Hepatocyte (in vitro differentiated cells): Measurements from ENCODE around the gene KIF23. TPM values are rescaled to one million over a fixed set of nuclear protein-coding genes. Genes with fewer than 3 reads are reported as not detected.

Source experiments
- DNase-seq: peaks from one replicate; pipeline ENCODE4 v3.0.0-alpha.2; 2016; ENCODE audit warnings: low spot score
- H2AFZ ChIP-seq: fragments of 200-600 bp; sonication (generic); 2 replicates; pipeline ENCODE4 v1.6.0; 2016; ENCODE audit warnings: antibody characterized with exemption, mild to moderate bottlenecking
- H3K27ac ChIP-seq: fragments of 200-600 bp; sonication (generic); 2 replicates; pipeline ENCODE4 v1.5.1; 2016; ENCODE audit warnings: mild to moderate bottlenecking
- H3K27me3 ChIP-seq: fragments of 200-600 bp; sonication (generic); 2 replicates; pipeline ENCODE4 v1.6.1; 2016
- H3K36me3 ChIP-seq: fragments of 200-600 bp; sonication (generic); replicated peaks from 2 replicates; pipeline ENCODE4 v1.5.1; 2016; ENCODE audit warnings: low read depth; ENCODE audit not compliant: insufficient read depth
- H3K4me1 ChIP-seq: fragments of 200-600 bp; sonication (generic); 2 replicates; pipeline ENCODE4 v1.5.1; 2016; ENCODE audit warnings: mild to moderate bottlenecking, moderate library complexity; ENCODE audit not compliant: insufficient read depth
- H3K4me2 ChIP-seq: fragments of 200-600 bp; sonication (generic); 2 replicates; pipeline ENCODE4 v1.6.0; 2016
- H3K4me3 ChIP-seq: fragments of 200-600 bp; sonication (generic); 2 replicates; pipeline ENCODE4 v1.5.1; 2016; ENCODE audit warnings: mild to moderate bottlenecking
- H3K79me2 ChIP-seq: fragments of 200-600 bp; sonication (generic); 2 replicates; pipeline ENCODE4 v1.6.0; 2017; ENCODE audit warnings: mild to moderate bottlenecking
- H3K9me2 ChIP-seq: fragments of 200-600 bp; sonication (generic); replicated peaks from 2 replicates; pipeline ENCODE4 v1.6.0; 2017; ENCODE audit warnings: mild to moderate bottlenecking; ENCODE audit not compliant: insufficient read depth
- H3K9me3 ChIP-seq: fragments of 200-600 bp; sonication (generic); 2 replicates; pipeline ENCODE4 v1.5.1; 2016; ENCODE audit warnings: low read depth, mild to moderate bottlenecking
- H4K20me1 ChIP-seq: fragments of 200-600 bp; sonication (generic); 2 replicates; pipeline ENCODE4 v1.6.0; 2016; ENCODE audit warnings: mild to moderate bottlenecking; ENCODE audit not compliant: insufficient read depth, poor library complexity, severe bottlenecking
- EZH2 ChIP-seq: fragments of 200-600 bp; sonication (generic); IDR thresholded peaks from 2 replicates; pipeline ENCODE4 v1.6.1; 2016; ENCODE audit warnings: antibody characterized with exemption, mild to moderate bottlenecking, borderline replicate concordance
- EZH2phosphoT487 ChIP-seq: fragments of 200-600 bp; sonication (generic); IDR thresholded peaks from one replicate; pipeline ENCODE4 v1.6.1; 2018; ENCODE audit warnings: antibody characterized with exemption, mild to moderate bottlenecking, low read depth, moderate library complexity; ENCODE audit not compliant: unreplicated experiment, severe bottlenecking
- WGBS: methylation state at CpG from one replicate; pipeline ENCODE4 v1.1.6; 2016; ENCODE audit warnings: low lambda C conversion rate; ENCODE audit errors: missing lambda C conversion rate; 5-methylcytosine and 5-hydroxymethylcytosine counted together
- polyA plus RNA-seq: library from polyadenylated mRNA; unstranded; fragments of >200 nt; fragmentation: Nextera tagmentation; extraction: Ambion mirVana; gene quantifications from 2 replicates; pipeline ENCODE4 v1.2.1, GENCODE V29; 2016
- total RNA-seq: library from RNA; depleted of rRNA; stranded (reverse); fragments of >200 nt; gene quantifications from 2 replicates; pipeline ENCODE4 v1.2.3, GENCODE V29; 2014
- TF ChIP-seq, protein P1 (sequence below): fragments of 200-600 bp; sonication (generic); IDR thresholded peaks from 2 replicates; pipeline ENCODE4 v1.5.1; 2016; ENCODE audit warnings: antibody characterized with exemption, mild to moderate bottlenecking; ENCODE audit not compliant: poor library complexity

Gene KIF23
- total and polyA plus RNA-seq, 2 experiments from 2014 or later: 12.0 to 14.1 TPM

DNA sequence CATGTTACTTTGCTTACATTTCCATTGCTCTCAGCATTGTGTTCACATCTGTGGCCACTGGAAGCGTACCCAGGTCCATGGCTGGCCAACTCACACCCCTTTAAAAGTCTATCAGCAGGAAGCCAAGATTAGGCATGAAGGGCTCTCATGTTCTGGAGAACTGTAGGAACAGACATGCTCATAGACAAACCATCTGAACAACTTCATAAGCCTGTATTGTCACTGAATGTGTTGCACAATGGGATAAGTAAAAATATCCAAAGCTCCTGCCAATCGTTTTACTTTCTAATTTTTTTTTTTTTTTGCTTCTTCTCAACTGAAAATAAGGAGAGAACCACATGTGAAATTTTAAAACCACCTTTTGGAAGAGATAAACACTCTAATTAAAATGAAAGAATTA is 44.9 kb downstream of the KIF23 start:
- DNase-seq: no peak
- no peak overlapping the region for H3K27ac ChIP-seq
- H3K4me3 ChIP-seq: no peak overlapping the region
- H3K27me3 ChIP-seq: no peaks in the 10 kb centered on the region
- TF ChIP-seq EZH2phosphoT487 (no peak), EZH2 (no peak)
- TF ChIP-seq, protein P1, sequence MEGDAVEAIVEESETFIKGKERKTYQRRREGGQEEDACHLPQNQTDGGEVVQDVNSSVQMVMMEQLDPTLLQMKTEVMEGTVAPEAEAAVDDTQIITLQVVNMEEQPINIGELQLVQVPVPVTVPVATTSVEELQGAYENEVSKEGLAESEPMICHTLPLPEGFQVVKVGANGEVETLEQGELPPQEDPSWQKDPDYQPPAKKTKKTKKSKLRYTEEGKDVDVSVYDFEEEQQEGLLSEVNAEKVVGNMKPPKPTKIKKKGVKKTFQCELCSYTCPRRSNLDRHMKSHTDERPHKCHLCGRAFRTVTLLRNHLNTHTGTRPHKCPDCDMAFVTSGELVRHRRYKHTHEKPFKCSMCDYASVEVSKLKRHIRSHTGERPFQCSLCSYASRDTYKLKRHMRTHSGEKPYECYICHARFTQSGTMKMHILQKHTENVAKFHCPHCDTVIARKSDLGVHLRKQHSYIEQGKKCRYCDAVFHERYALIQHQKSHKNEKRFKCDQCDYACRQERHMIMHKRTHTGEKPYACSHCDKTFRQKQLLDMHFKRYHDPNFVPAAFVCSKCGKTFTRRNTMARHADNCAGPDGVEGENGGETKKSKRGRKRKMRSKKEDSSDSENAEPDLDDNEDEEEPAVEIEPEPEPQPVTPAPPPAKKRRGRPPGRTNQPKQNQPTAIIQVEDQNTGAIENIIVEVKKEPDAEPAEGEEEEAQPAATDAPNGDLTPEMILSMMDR: no peak
- peaks cover 21% of the 10 kb centered on the region for H3K4me1 ChIP-seq
- 69% methylated on average over 2 of the region's 2 CpGs for WGBS
- no peak overlapping the region for H2AFZ ChIP-seq
- H3K79me2 ChIP-seq: peaks cover 21% of the 10 kb centered on the region
- H4K20me1 ChIP-seq: peaks cover 19% of the 10 kb centered on the region
- no peaks in the 10 kb centered on the region for H3K9me2 ChIP-seq
- peak overlapping the region; percentile 2 for H3K4me2 ChIP-seq
- H3K36me3 ChIP-seq: no peaks in the 10 kb centered on the region
- no peaks in the 10 kb centered on the region for H3K9me3 ChIP-seq

DNA sequence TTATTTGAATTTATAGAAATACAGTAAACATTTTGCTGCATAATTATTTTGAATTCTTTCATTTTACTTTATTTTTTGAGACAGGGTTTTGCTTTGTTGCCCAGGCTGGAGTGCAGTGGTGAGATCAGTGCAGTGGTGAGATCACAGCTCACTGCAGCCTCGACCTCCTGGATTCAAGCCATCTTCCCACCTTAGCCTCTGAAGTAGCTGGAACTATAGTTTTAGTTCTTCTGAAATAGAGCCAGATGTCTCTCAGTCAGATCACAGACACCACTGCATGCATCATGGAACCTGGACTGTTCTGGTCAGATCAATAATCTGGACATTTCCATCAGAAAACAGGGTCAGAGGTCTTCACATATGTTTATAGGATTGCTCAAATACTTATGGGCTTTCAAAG is 46.3 kb downstream of the KIF23 start:
- H3K4me2 ChIP-seq: no peak overlapping the region
- H3K27me3 ChIP-seq: no peaks in the 10 kb centered on the region
- no peaks in the 10 kb centered on the region for H3K9me3 ChIP-seq
- no peaks in the 10 kb centered on the region for H3K9me2 ChIP-seq
- peaks cover 7% of the 10 kb centered on the region for H3K4me1 ChIP-seq
- H3K27ac ChIP-seq: peak overlapping the region; percentile 64
- H3K36me3 ChIP-seq: no peaks in the 10 kb centered on the region
- 57% methylated on average over 1 of the region's 1 CpG for WGBS
- TF ChIP-seq EZH2phosphoT487 (no peak), EZH2 (no peak)
- TF ChIP-seq, protein P1: no peak
- DNase-seq: no peak
- peaks cover 7% of the 10 kb centered on the region for H3K79me2 ChIP-seq
- H3K4me3 ChIP-seq: no peak overlapping the region
- H2AFZ ChIP-seq: no peak overlapping the region
- H4K20me1 ChIP-seq: peaks cover 4% of the 10 kb centered on the region

DNA sequence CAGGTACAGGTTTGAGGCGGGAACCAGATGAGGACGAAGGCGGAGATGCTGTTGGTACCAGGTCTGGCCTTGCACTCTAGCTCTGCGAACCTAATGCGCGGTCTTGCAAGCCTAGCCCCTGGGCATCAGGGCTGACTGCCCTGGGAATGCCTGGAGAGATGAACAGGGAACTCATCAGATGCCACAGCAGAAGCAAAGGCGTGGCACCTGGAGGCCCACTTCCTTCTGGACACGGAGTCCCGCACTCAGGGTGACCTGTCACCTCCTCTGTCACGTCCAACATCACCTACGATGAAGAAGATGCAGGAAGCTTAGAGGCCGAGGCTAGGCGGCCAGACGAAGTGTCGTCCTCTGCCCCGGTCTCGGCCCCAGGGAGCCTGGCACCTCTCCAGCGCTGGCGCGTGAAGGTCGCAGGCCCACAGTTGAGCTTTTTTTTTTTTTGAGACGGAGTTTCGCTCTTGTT is 47.9 kb downstream of the KIF23 start:
- H3K79me2 ChIP-seq: no peaks in the 10 kb centered on the region
- peak overlapping the region; percentile 87 for H2AFZ ChIP-seq
- H4K20me1 ChIP-seq: no peaks in the 10 kb centered on the region
- peak overlapping the region; percentile 79 for H3K4me2 ChIP-seq
- 96% methylated on average over 23 of the region's 23 CpGs for WGBS
- H3K27ac ChIP-seq: no peak overlapping the region
- no peaks in the 10 kb centered on the region for H3K36me3 ChIP-seq
- TF ChIP-seq EZH2: no peak
- no peak for TF ChIP-seq EZH2phosphoT487
- TF ChIP-seq, protein P1: no peak
- peaks cover 6% of the 10 kb centered on the region for H3K4me1 ChIP-seq
- H3K27me3 ChIP-seq: no peaks in the 10 kb centered on the region
- DNase-seq: no peak
- H3K9me3 ChIP-seq: no peaks in the 10 kb centered on the region
- H3K4me3 ChIP-seq: no peak overlapping the region
- no peaks in the 10 kb centered on the region for H3K9me2 ChIP-seq
